Measurements from ENCODE around the gene LAMB3.

Gene LAMB3

GRCh38 chr1:209630383-209631225, 21.6 kb downstream of the LAMB3 start:
- DNase-seq: no peak

GRCh38 chr1:209629621-209630382, 22.4 kb downstream of the LAMB3 start:
- DNase-seq: no peak

- DNase-seq: no peak
Measured at GRCh38 chr1:209628618-209629299, 23.5 kb downstream of the LAMB3 start.

- no peak for DNase-seq
Measured at GRCh38 chr1:209627732-209628196, 24.5 kb downstream of the LAMB3 start.

GRCh38 chr1:209627027-209627731, 25.0 kb downstream of the LAMB3 start:
- no peak for DNase-seq

GRCh38 chr1:209626346-209627026, 25.7 kb downstream of the LAMB3 start:
- no peak for DNase-seq

GRCh38 chr1:209625791-209626285, 26.4 kb downstream of the LAMB3 start:
- DNase-seq: no peak

- no peak for DNase-seq
Measured at GRCh38 chr1:209624558-209625549, 27.4 kb downstream of the LAMB3 start.

- no peak for DNase-seq
Measured at GRCh38 chr1:209622841-209623829, 29.1 kb downstream of the LAMB3 start.

- DNase-seq: no peak
Measured at GRCh38 chr1:209621741-209622655, 30.2 kb downstream of the LAMB3 start.

- no peak for DNase-seq
Measured at GRCh38 chr1:209621286-209621685, 30.9 kb downstream of the LAMB3 start.

- DNase-seq: no peak
Measured at GRCh38 chr1:209620487-209620884, 31.7 kb downstream of the LAMB3 start.

GRCh38 chr1:209619696-209620486, 32.3 kb downstream of the LAMB3 start:
- no peak for DNase-seq

- DNase-seq: no peak
Measured at GRCh38 chr1:209618756-209619420, 33.3 kb downstream of the LAMB3 start.

GRCh38 chr1:209618291-209618690, 33.9 kb downstream of the LAMB3 start:
- DNase-seq: no peak

GRCh38 chr1:209617755-209618154, 34.5 kb downstream of the LAMB3 start:
- DNase-seq: no peak
